Keratinocyte (primary cell): ENCODE data around the gene SIM2. TPM values are rescaled to one million over a fixed set of nuclear protein-coding genes. Genes with fewer than 3 reads are reported as not detected.
A peak's percentile ranks its signal among the peaks of the same experiment; 100 is the strongest.

Experiments used
- DNase-seq: peaks from one replicate; pipeline ENCODE4 v3.0.0-alpha.2; 2011; ENCODE audit warnings: low read depth, missing footprints, low spot score
- FAIRE-seq: peaks from 2 replicates; lab custom pipeline; 2011; peaks lifted over from hg19 to GRCh38; lab: Jason Lieb, UNC
- H2AFZ ChIP-seq: 2 replicates; pipeline ENCODE4 v1.6.0; 2012; ENCODE audit warnings: low read length, control low read depth, inconsistent platforms; ENCODE audit not compliant: control insufficient read depth
- H3K27ac ChIP-seq: 2 replicates; pipeline ENCODE4 v1.5.1; 2011; ENCODE audit warnings: low read length; ENCODE audit not compliant: control insufficient read depth, insufficient read depth
- H3K27me3 ChIP-seq: 3 replicates; pipeline ENCODE4 v1.6.0; 2011; ENCODE audit warnings: low read length; ENCODE audit not compliant: control insufficient read depth, insufficient read depth; ENCODE audit errors: extremely low read depth
- H3K36me3 ChIP-seq, 2 experiments: 2 replicates in 1 of 2; 3 replicates in 1 of 2; pipeline ENCODE4 v1.5.1; 2011; ENCODE audit warnings: low read length in 2 of 2, mild to moderate bottlenecking in 1 of 2; ENCODE audit not compliant: control insufficient read depth in 2 of 2, insufficient read depth in 2 of 2; ENCODE audit errors: extremely low read depth in 1 of 2
- H3K4me1 ChIP-seq: 3 replicates; pipeline ENCODE4 v1.5.1; 2011; ENCODE audit warnings: low read length; ENCODE audit not compliant: control insufficient read depth, insufficient read depth; ENCODE audit errors: extremely low read depth
- H3K4me2 ChIP-seq: 3 replicates; pipeline ENCODE4 v1.6.0; 2011; ENCODE audit warnings: low read depth, low read length; ENCODE audit not compliant: control insufficient read depth, insufficient read depth; ENCODE audit errors: extremely low read depth
- H3K4me3 ChIP-seq, 3 experiments: fragments of 200-600 bp in 1 of 3; sonication (generic) in 1 of 3; 2 replicates in 2 of 3; 3 replicates in 1 of 3; pipeline ENCODE4 v1.5.1; 2011 to 2016; ENCODE audit warnings: low read length in 3 of 3, mild to moderate bottlenecking in 3 of 3, control low read depth in 2 of 3, inconsistent platforms in 1 of 3, low read depth in 1 of 3, mixed read lengths in 1 of 3, mixed run types in 1 of 3, moderate library complexity in 1 of 3; ENCODE audit not compliant: control insufficient read depth in 2 of 3, insufficient read depth in 2 of 3; ENCODE audit errors: extremely low read depth in 1 of 3
- H3K79me2 ChIP-seq: 2 replicates; pipeline ENCODE4 v1.6.0; 2012; ENCODE audit warnings: low read length; ENCODE audit not compliant: control insufficient read depth, insufficient read depth
- H3K9ac ChIP-seq: 3 replicates; pipeline ENCODE4 v1.6.0; 2011; ENCODE audit warnings: low read length; ENCODE audit not compliant: control insufficient read depth, insufficient read depth; ENCODE audit errors: extremely low read depth
- H3K9me1 ChIP-seq: 3 replicates; pipeline ENCODE4 v1.6.0; 2011; ENCODE audit warnings: low read length; ENCODE audit not compliant: control insufficient read depth, insufficient read depth; ENCODE audit errors: extremely low read depth
- H3K9me3 ChIP-seq: 2 replicates; pipeline ENCODE4 v1.5.1; 2012; ENCODE audit warnings: low read depth, low read length; ENCODE audit not compliant: control insufficient read depth
- H4K20me1 ChIP-seq: 3 replicates; pipeline ENCODE4 v1.6.0; 2011; ENCODE audit warnings: low read length; ENCODE audit not compliant: control insufficient read depth, insufficient read depth; ENCODE audit errors: extremely low read depth
- CTCF ChIP-seq, 3 experiments: IDR thresholded peaks in 1 of 3; conservative IDR thresholded peaks in 1 of 3; optimal IDR thresholded peaks in 1 of 3; 2 replicates in 2 of 3; 3 replicates in 1 of 3; pipeline versions ENCODE3 to v1.5.1; 2011; ENCODE audit warnings: low read length in 3 of 3, mild to moderate bottlenecking in 3 of 3, moderate library complexity in 2 of 3, control low read depth in 1 of 3, inconsistent platforms in 1 of 3; ENCODE audit not compliant: insufficient read depth in 2 of 3; ENCODE audit errors: extremely low read depth in 1 of 3
- EZH2 ChIP-seq: IDR thresholded peaks from one replicate; pipeline ENCODE4 v1.6.1; 2012; ENCODE audit warnings: inconsistent platforms, mild to moderate bottlenecking, low read length, moderate library complexity
- dilution Hi-C: fragments of 300-500 bp; cut with MboI; formaldehyde crosslinking; loops from one replicate; pipeline ENCODE4 v1.7.0; 2020; ENCODE audit warnings: low sequenced_read_pairs; ENCODE audit not compliant: extremely low pct_ligation_motif_present
- polyA plus RNA-seq, 5 experiments: library from polyadenylated mRNA; depleted of rRNA in 3 of 5; stranded (reverse) in 3 of 5; stranded (forward) in 1 of 5; unstranded in 1 of 5; fragments of >200 nt; gene quantifications; 1 replicate in 1 of 5; 2 replicates in 3 of 5; 3 replicates in 1 of 5; pipeline versions ENCODE4 v1.2.1 to v1.2.3, GENCODE V29; 2011 to 2012; ENCODE audit warnings: missing spikeins in 2 of 5, low read depth in 1 of 5, low replicate concordance in 1 of 5

Gene SIM2
- polyA plus RNA-seq, 1 donor (not counting 4 experiments of a cell fraction or from before 2014, with no cell fraction given), result 0.05 TPM

- Histone ChIP-seq H3K4me1 (peaks cover 6% of the 10 kb centered on the region), H4K20me1 (no peaks in the 10 kb centered on the region), H3K79me2 (no peaks in the 10 kb centered on the region), H3K36me3 (no peaks in the 10 kb centered on the region), H2AFZ (no peak overlapping the region), H3K27ac (no peak overlapping the region), H3K9ac (no peak overlapping the region), H3K9me1 (no peaks in the 10 kb centered on the region), H3K9me3 (no peaks in the 10 kb centered on the region), H3K27me3 (peaks cover 31% of the 10 kb centered on the region), H3K4me2 (no peak overlapping the region), H3K4me3 (no peak overlapping the region)
- FAIRE-seq (no peak), DNase-seq (no peak)
- TF ChIP-seq EZH2, result no peak
- TF ChIP-seq CTCF (optimal IDR thresholded peaks at IDR 0.05 in 1 of 3, IDR thresholded peaks at IDR 0.05 in 1 of 3, conservative IDR thresholded peaks at IDR 0.05 in 1 of 3; ENCODE audit: extremely low read depth in 1 of 3, insufficient read depth in 2 of 3, low read length in 3 of 3), result peak; percentile 22 to 24 (median 23)
- dilution Hi-C loops, result no loop called here
Measured at GRCh38 chr21:36661511-36662309, 37.2 kb upstream of the SIM2 start.

GRCh38 chr21:36663033-36663855, 35.7 kb upstream of the SIM2 start:
- no peaks in the 10 kb centered on the region for H3K79me2 ChIP-seq
- peaks cover 35% of the 10 kb centered on the region for H3K27me3 ChIP-seq
- no peak overlapping the region for H3K27ac ChIP-seq
- H3K4me1 ChIP-seq, result peaks cover 6% of the 10 kb centered on the region
- H3K4me2 ChIP-seq, result peak overlapping the region; percentile 63
- H3K9me1 ChIP-seq, result no peaks in the 10 kb centered on the region
- no peak overlapping the region for H3K9ac ChIP-seq
- H3K4me3 ChIP-seq, result peak overlapping the region in 1 of 3 experiments; percentile 19
- no peaks in the 10 kb centered on the region for H3K9me3 ChIP-seq
- TF ChIP-seq EZH2, result no peak
- no peak for TF ChIP-seq CTCF (optimal IDR thresholded peaks at IDR 0.05 in 1 of 3, IDR thresholded peaks at IDR 0.05 in 1 of 3, conservative IDR thresholded peaks at IDR 0.05 in 1 of 3; ENCODE audit: extremely low read depth in 1 of 3, insufficient read depth in 2 of 3, low read length in 3 of 3)
- no peaks in the 10 kb centered on the region for H3K36me3 ChIP-seq
- dilution Hi-C loops, result no loop called here
- no peak for DNase-seq
- H2AFZ ChIP-seq, result no peak overlapping the region
- H4K20me1 ChIP-seq, result no peaks in the 10 kb centered on the region
- FAIRE-seq, result no peak
